GM20000 (cell line): ENCODE data around the gene IRS2.

Experiments
- DNase-seq: peaks from one replicate; pipeline ENCODE4 v3.0.0; 2012; ENCODE audit warnings: low spot score
- TF ChIP-seq, protein P1 (sequence below): IDR thresholded peaks from 2 replicates; pipeline ENCODE4 v1.5.1; 2012; ENCODE audit warnings: mild to moderate bottlenecking, control low read depth; ENCODE audit errors: extremely low read depth, missing control alignments

IRS2 gene

GRCh38 chr13:109778102-109778542 lies 8.3 kb downstream of the IRS2 start:
- DNase-seq, result no peak
- TF ChIP-seq, protein P1, sequence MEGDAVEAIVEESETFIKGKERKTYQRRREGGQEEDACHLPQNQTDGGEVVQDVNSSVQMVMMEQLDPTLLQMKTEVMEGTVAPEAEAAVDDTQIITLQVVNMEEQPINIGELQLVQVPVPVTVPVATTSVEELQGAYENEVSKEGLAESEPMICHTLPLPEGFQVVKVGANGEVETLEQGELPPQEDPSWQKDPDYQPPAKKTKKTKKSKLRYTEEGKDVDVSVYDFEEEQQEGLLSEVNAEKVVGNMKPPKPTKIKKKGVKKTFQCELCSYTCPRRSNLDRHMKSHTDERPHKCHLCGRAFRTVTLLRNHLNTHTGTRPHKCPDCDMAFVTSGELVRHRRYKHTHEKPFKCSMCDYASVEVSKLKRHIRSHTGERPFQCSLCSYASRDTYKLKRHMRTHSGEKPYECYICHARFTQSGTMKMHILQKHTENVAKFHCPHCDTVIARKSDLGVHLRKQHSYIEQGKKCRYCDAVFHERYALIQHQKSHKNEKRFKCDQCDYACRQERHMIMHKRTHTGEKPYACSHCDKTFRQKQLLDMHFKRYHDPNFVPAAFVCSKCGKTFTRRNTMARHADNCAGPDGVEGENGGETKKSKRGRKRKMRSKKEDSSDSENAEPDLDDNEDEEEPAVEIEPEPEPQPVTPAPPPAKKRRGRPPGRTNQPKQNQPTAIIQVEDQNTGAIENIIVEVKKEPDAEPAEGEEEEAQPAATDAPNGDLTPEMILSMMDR, result no peak

DNA sequence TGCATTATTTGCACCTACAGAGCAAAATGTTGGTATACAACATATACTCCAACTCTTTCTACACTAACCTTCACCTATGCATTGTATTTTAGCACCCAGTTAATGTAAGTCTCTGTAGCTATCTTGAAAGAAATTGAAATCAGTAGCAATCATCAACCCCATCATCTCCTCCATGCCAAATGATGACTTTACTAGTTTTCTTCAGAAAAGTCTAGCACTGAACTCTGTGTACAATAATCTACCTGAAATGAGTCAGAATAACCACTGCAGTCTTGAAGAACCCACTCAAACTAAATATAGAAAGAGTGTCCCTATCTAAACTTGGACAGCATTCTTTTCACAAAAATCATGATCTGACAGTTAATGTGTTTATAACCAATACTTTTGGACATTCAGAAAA lies 9.8 kb downstream of the IRS2 start:
- no peak for DNase-seq
- TF ChIP-seq, protein P1, result no peak

DNA sequence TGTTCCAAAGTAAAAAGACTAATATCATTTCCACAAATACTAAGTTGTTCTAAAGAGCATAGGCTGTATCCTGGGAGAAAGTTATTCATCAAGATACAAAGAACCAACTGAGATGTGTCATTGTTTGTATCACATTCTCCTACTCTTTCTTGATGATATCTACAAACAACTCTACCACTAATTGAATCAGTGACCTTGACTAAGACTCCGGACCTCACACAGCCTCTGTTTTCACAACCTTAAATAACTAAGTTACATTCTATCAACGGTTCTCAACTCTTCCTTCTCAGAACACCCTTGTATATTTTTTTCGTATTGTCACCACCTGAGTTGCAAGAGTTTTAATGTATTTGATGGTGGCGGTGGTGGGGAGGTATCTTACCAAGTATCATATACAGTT lies 12.6 kb downstream of the IRS2 start:
- TF ChIP-seq, protein P1, result no peak
- DNase-seq, result no peak

GRCh38 chr13:109773276-109773675 lies 13.1 kb downstream of the IRS2 start:
- DNase-seq, result no peak
- TF ChIP-seq, protein P1, result no peak

- no peak for DNase-seq
- TF ChIP-seq, protein P1, result no peak
Observed at GRCh38 chr13:109771926-109772325, 14.5 kb downstream of the IRS2 start.

- DNase-seq, result no peak
- TF ChIP-seq, protein P1, result no peak
Observed at GRCh38 chr13:109770436-109770835, 15.9 kb downstream of the IRS2 start.

- DNase-seq, result no peak
- TF ChIP-seq, protein P1, result no peak
Observed at GRCh38 chr13:109769921-109770320, 16.5 kb downstream of the IRS2 start.
